ENCODE results near the gene MYO1D.

- TF ChIP-seq, protein P1, sequence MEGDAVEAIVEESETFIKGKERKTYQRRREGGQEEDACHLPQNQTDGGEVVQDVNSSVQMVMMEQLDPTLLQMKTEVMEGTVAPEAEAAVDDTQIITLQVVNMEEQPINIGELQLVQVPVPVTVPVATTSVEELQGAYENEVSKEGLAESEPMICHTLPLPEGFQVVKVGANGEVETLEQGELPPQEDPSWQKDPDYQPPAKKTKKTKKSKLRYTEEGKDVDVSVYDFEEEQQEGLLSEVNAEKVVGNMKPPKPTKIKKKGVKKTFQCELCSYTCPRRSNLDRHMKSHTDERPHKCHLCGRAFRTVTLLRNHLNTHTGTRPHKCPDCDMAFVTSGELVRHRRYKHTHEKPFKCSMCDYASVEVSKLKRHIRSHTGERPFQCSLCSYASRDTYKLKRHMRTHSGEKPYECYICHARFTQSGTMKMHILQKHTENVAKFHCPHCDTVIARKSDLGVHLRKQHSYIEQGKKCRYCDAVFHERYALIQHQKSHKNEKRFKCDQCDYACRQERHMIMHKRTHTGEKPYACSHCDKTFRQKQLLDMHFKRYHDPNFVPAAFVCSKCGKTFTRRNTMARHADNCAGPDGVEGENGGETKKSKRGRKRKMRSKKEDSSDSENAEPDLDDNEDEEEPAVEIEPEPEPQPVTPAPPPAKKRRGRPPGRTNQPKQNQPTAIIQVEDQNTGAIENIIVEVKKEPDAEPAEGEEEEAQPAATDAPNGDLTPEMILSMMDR (IDR thresholded peaks at IDR 0.05), result no peak
- TF ChIP-seq EZH2 (IDR thresholded peaks at IDR 0.05; ENCODE audit: borderline replicate concordance, insufficient read depth, low read depth, low read length, poor library complexity, severe bottlenecking), result no peak
Observed at GRCh38 chr17:32546031-32546444, 330.9 kb downstream of the MYO1D start.
